Mucosa of descending colon (tissue), 3 donors: ENCODE measurements around the gene AMZ2. TPM values are rescaled to one million over a fixed set of nuclear protein-coding genes. Genes with fewer than 3 reads are reported as not detected.

ENCODE experiments used
- ATAC-seq: fragments of 200-7000 bp; cut with Tn5 transposase; one replicate; pipeline ENCODE4 v1.9.1; 2020; ENCODE audit warnings: mild to moderate bottlenecking, moderate library complexity
- DNase-seq, 3 donors: peaks; one replicate each; pipeline ENCODE4 v3.0.0-alpha.2; 2020
- H3K36me3 ChIP-seq: fragments of 200-600 bp; one replicate; pipeline ENCODE4 v1.8.0; 2021; ENCODE audit warnings: low read depth, mild to moderate bottlenecking
- H3K4me1 ChIP-seq: fragments of 200-600 bp; one replicate; pipeline ENCODE4 v1.8.0; 2021; ENCODE audit warnings: low read depth, mild to moderate bottlenecking
- H3K4me3 ChIP-seq: fragments of 200-600 bp; one replicate; pipeline ENCODE4 v1.8.0; 2021; ENCODE audit warnings: mild to moderate bottlenecking
- H3K9me3 ChIP-seq: fragments of 200-600 bp; one replicate; pipeline ENCODE4 v1.8.0; 2021; ENCODE audit warnings: mild to moderate bottlenecking
- CTCF ChIP-seq: fragments of 200-600 bp; IDR thresholded peaks from one replicate; pipeline ENCODE4 v1.8.0; 2022; ENCODE audit warnings: antibody characterized with exemption, mild to moderate bottlenecking
- intact Hi-C, 2 donors: fragments of 100-400 bp; cut with DNase I in 1 of 2; cut with micrococcal nuclease in 1 of 2; formaldehyde crosslinking; loops; one replicate each; pipeline versions ENCODE4 v1.11.0 to v1.11.1; 2022; cut with DNase I, micrococcal nuclease
- total RNA-seq, 3 donors: library from RNA; stranded (reverse); fragmentation: NEBNext Ultra II Directional in 2 of 3; extraction: Animal tissue kit (Norgen Biotek cat#: 25700) in 2 of 3; gene quantifications; one replicate each; pipeline versions ENCODE4 v1.2.1 to v1.2.4, GENCODE V29; 2021 to 2023
- donor health status: DM: no; HTN: no; CAD: no; lungs with moderate emphysema.
- donor health status: DM: no; HTN: no; CAD: no.
- donor health status: DM: no; HTN: yes; CAD: no.

Gene AMZ2
- total RNA-seq, 3 donors from 2014 or later: 38.0 to 72.0 (median 44.6) TPM

- ATAC-seq (peak; percentile 58), DNase-seq (peak in 1 of 3 donors; percentile 76)
- H3K4me1 ChIP-seq: peaks cover 8% of the 10 kb centered on the region
- no peak for TF ChIP-seq CTCF
- no peaks in the 10 kb centered on the region for H3K36me3 ChIP-seq
- no peak overlapping the region for H3K4me3 ChIP-seq
- H3K9me3 ChIP-seq: no peaks in the 10 kb centered on the region
- intact Hi-C loops: loop anchor here in 1 of 2 donors (10.0 kb wide), 1 partner anchor 48 kb away; no protein-coding TSS in a partner anchor
Observed at GRCh38 chr17:68296217-68297191, 48.7 kb downstream of the AMZ2 start.

GRCh38 chr17:68297195-68297594 is 49.4 kb downstream of the AMZ2 start:
- ATAC-seq (no peak), DNase-seq (no peak)
- intact Hi-C loops: loop anchor here in 1 of 2 donors (10.0 kb wide), 1 partner anchor 48 kb away; no protein-coding TSS in a partner anchor
- Histone ChIP-seq H3K36me3 (no peaks in the 10 kb centered on the region), H3K4me1 (peaks cover 5% of the 10 kb centered on the region), H3K9me3 (no peaks in the 10 kb centered on the region), H3K4me3 (no peak overlapping the region)
- TF ChIP-seq CTCF: no peak

- H3K4me3 ChIP-seq: no peak overlapping the region
- intact Hi-C loops: loop anchor here in 1 of 2 donors (10.0 kb wide), 1 partner anchor 46 kb away; no protein-coding TSS in a partner anchor
- H3K9me3 ChIP-seq: no peaks in the 10 kb centered on the region
- H3K36me3 ChIP-seq: no peaks in the 10 kb centered on the region
- no peak for TF ChIP-seq CTCF
- ATAC-seq: no peak
- DNase-seq: no peak
- no peaks in the 10 kb centered on the region for H3K4me1 ChIP-seq
Observed at GRCh38 chr17:68298601-68299000, 50.8 kb downstream of the AMZ2 start.

DNA sequence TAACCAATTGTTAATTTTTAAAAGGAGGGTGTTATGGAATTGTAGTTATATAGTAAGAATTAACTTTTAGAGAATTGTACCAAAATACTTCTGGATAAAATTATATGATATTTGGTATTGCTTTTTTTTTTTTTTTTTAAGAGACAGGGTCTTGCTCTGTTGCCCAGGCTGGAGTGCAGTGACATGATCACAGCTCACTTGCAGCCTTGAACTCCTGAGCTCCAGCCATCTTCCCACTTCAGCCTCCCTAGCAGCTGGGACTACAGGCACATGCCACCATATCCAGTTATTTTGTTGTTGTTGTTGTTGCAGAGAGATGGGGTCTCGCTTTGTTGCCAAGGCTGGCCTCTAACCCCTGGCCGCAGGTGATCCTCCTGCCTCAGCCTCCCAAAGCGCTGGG is 52.0 kb downstream of the AMZ2 start:
- Histone ChIP-seq H3K9me3 (no peaks in the 10 kb centered on the region), H3K4me1 (no peaks in the 10 kb centered on the region), H3K36me3 (no peaks in the 10 kb centered on the region), H3K4me3 (no peak overlapping the region)
- DNase-seq (no peak), ATAC-seq (no peak)
- TF ChIP-seq CTCF: no peak
- intact Hi-C loops: loop anchor here in 1 of 2 donors (10.0 kb wide), 1 partner anchor 45 kb away; no protein-coding TSS in a partner anchor

- DNase-seq (no peak), ATAC-seq (no peak)
- no peak for TF ChIP-seq CTCF
- no peak overlapping the region for H3K4me3 ChIP-seq
- no peaks in the 10 kb centered on the region for H3K36me3 ChIP-seq
- intact Hi-C loops: no loop called here
- H3K9me3 ChIP-seq: no peaks in the 10 kb centered on the region
- no peaks in the 10 kb centered on the region for H3K4me1 ChIP-seq
Observed at GRCh38 chr17:68301438-68301959, 53.7 kb downstream of the AMZ2 start.
